Mucosa of gallbladder (tissue), 1 donor: Measurements from ENCODE around the gene MIPEP. TPM values are rescaled to one million over a fixed set of nuclear protein-coding genes. Genes with fewer than 3 reads are reported as not detected.
"Not testable (repeated sequence)": the region's sequence is repeated elsewhere in the genome, so short reads cannot be mapped to it uniquely, and the experiment has no call there.

Source experiments
- DNase-seq: peaks from one replicate; pipeline ENCODE4 v3.0.0-alpha.2; 2020; ENCODE audit warnings: low spot score
- total RNA-seq: library from RNA; stranded (reverse); gene quantifications from one replicate; pipeline ENCODE4 v1.2.1, GENCODE V29; 2021
- donor health status: DM: no; HTN: no; CAD: no.

Gene MIPEP
- total RNA-seq, 1 donor from 2014 or later = 25.1 TPM

- no peak for DNase-seq
Observed at GRCh38 chr13:23776698-23777574, 112.3 kb downstream of the MIPEP start.

GRCh38 chr13:23772717-23773116 lies 116.5 kb downstream of the MIPEP start:
- DNase-seq = no peak

GRCh38 chr13:23771956-23772355 lies 117.2 kb downstream of the MIPEP start:
- DNase-seq = no peak

- no peak for DNase-seq
Observed at GRCh38 chr13:23771552-23771951, 117.6 kb downstream of the MIPEP start.

- no peak for DNase-seq
Observed at GRCh38 chr13:23770973-23771372, 118.2 kb downstream of the MIPEP start.

GRCh38 chr13:23770428-23770827 lies 118.8 kb downstream of the MIPEP start:
- no peak for DNase-seq

GRCh38 chr13:23769401-23769800 lies 119.8 kb downstream of the MIPEP start:
- no peak for DNase-seq

GRCh38 chr13:23767838-23768237 lies 121.4 kb downstream of the MIPEP start:
- DNase-seq = no peak

- no peak for DNase-seq
Observed at GRCh38 chr13:23766939-23767338, 122.3 kb downstream of the MIPEP start.

GRCh38 chr13:23766283-23766682 lies 122.9 kb downstream of the MIPEP start:
- DNase-seq = no peak

- no peak for DNase-seq
Observed at GRCh38 chr13:23765531-23765930, 123.7 kb downstream of the MIPEP start.

GRCh38 chr13:23763318-23763717 lies 125.9 kb downstream of the MIPEP start:
- DNase-seq = no peak

GRCh38 chr13:23761760-23762159 lies 127.4 kb downstream of the MIPEP start:
- DNase-seq = not testable (repeated sequence)

- no peak for DNase-seq
Observed at GRCh38 chr13:23760000-23760399, 129.2 kb downstream of the MIPEP start.

GRCh38 chr13:23758798-23759527 lies 130.2 kb downstream of the MIPEP start:
- no peak for DNase-seq

GRCh38 chr13:23754997-23755396 lies 134.2 kb downstream of the MIPEP start:
- no peak for DNase-seq

- no peak for DNase-seq
Observed at GRCh38 chr13:23754506-23754905, 134.7 kb downstream of the MIPEP start.

GRCh38 chr13:23753458-23753857 lies 135.7 kb downstream of the MIPEP start:
- DNase-seq = peak; percentile 31

GRCh38 chr13:23752111-23753001 lies 136.8 kb downstream of the MIPEP start:
- no peak for DNase-seq

- no peak for DNase-seq
Observed at GRCh38 chr13:23751195-23751594, 138.0 kb downstream of the MIPEP start.

GRCh38 chr13:23750383-23751121 lies 138.6 kb downstream of the MIPEP start:
- no peak for DNase-seq
